PFSK-1 (cell line): ENCODE data around the gene IPPK.

Source experiments
- FOXP2 ChIP-seq: optimal IDR thresholded peaks from 2 replicates; pipeline ENCODE3; 2011; ENCODE audit warnings: borderline replicate concordance, control low read depth, inconsistent platforms; ENCODE audit not compliant: insufficient read depth; ENCODE audit errors: extremely low read length, extremely low read depth
- POLR2AphosphoS5 ChIP-seq: IDR thresholded peaks from 2 replicates; pipeline ENCODE4 v1.6.1; 2012; ENCODE audit warnings: low read depth, mild to moderate bottlenecking, control low read depth, low read length, moderate library complexity
- SIN3A ChIP-seq: IDR thresholded peaks from 2 replicates; pipeline ENCODE4 v1.6.1; 2012; ENCODE audit warnings: mild to moderate bottlenecking, low read length, moderate library complexity, borderline replicate concordance; ENCODE audit not compliant: insufficient read depth
- TAF1 ChIP-seq: IDR thresholded peaks from 2 replicates; pipeline ENCODE4 v1.6.1; 2012; ENCODE audit warnings: low read length, control low read depth, borderline replicate concordance; ENCODE audit not compliant: insufficient read depth
- TF ChIP-seq, protein P1 (sequence below), 2 experiments: IDR thresholded peaks; 2 replicates each; pipeline versions ENCODE4 v1.6.1 to v1.8.0; 2011 to 2012; ENCODE audit warnings: low read depth in 2 of 2, low read length in 2 of 2, control low read depth in 1 of 2, inconsistent platforms in 1 of 2, mild to moderate bottlenecking in 1 of 2, moderate library complexity in 1 of 2; ENCODE audit not compliant: insufficient read depth in 1 of 2

IPPK gene

DNA sequence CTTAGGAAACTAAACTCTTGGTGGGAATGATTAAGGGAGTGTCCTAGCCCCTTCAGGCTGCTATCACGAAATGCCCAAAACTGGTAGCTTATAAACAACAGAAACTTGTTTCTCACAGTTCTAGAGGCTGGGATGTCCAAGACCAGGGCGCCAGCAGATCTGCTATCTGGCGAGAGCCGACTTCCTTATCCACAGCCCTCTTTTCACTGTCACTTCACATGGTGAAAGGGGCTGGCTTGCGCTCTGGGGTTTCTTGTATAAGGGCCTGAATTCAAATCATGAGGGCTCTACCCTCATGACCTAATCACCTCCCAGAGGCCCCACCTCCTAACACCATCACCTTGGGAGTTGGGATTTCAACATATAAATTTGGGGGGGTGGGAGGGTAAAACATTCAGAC is 49.1 kb downstream of the IPPK start:
- TF ChIP-seq, protein P1, sequence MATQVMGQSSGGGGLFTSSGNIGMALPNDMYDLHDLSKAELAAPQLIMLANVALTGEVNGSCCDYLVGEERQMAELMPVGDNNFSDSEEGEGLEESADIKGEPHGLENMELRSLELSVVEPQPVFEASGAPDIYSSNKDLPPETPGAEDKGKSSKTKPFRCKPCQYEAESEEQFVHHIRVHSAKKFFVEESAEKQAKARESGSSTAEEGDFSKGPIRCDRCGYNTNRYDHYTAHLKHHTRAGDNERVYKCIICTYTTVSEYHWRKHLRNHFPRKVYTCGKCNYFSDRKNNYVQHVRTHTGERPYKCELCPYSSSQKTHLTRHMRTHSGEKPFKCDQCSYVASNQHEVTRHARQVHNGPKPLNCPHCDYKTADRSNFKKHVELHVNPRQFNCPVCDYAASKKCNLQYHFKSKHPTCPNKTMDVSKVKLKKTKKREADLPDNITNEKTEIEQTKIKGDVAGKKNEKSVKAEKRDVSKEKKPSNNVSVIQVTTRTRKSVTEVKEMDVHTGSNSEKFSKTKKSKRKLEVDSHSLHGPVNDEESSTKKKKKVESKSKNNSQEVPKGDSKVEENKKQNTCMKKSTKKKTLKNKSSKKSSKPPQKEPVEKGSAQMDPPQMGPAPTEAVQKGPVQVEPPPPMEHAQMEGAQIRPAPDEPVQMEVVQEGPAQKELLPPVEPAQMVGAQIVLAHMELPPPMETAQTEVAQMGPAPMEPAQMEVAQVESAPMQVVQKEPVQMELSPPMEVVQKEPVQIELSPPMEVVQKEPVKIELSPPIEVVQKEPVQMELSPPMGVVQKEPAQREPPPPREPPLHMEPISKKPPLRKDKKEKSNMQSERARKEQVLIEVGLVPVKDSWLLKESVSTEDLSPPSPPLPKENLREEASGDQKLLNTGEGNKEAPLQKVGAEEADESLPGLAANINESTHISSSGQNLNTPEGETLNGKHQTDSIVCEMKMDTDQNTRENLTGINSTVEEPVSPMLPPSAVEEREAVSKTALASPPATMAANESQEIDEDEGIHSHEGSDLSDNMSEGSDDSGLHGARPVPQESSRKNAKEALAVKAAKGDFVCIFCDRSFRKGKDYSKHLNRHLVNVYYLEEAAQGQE (IDR thresholded peaks at IDR 0.05; ENCODE audit: insufficient read depth in 1 of 2, low read depth in 2 of 2, low read length in 2 of 2): no peak

DNA sequence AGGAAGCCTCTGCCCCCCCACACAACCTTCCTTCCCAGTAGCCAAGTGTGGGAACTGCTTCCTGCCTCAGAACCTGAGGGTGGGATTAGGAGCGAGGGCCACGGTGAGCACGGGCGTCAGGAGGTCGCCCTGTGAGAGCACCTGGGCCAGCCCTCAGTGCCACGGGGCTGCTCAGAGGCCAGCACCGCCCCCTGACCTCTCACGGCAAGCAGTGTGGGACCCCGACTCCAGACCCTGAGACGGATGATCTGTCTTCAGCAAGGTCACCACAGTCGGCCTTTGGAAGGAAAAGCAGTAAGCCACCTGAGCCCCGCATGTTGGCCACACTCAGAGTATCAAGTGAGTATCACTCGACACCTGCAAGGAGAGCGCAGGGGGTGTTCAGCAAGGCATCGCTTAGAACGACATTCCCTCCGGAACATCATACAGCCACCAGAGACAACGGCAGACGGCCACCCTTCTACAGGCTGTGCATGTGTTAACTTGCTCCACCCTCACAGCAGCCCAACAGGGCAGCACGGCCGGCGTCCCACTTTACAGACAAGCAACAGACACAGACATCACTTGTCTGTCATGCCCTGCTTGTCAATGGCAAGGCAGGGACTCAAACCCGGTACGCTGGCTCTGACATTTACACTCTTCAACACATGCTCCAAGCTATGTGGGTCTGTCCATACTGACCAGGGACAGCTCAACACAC is 50.2 kb downstream of the IPPK start:
- TF ChIP-seq, protein P1 (IDR thresholded peaks at IDR 0.05; ENCODE audit: insufficient read depth in 1 of 2, low read depth in 2 of 2, low read length in 2 of 2): no peak
- TF ChIP-seq FOXP2 (no peak), TAF1 (no peak), SIN3A (no peak), POLR2AphosphoS5 (no peak)

DNA sequence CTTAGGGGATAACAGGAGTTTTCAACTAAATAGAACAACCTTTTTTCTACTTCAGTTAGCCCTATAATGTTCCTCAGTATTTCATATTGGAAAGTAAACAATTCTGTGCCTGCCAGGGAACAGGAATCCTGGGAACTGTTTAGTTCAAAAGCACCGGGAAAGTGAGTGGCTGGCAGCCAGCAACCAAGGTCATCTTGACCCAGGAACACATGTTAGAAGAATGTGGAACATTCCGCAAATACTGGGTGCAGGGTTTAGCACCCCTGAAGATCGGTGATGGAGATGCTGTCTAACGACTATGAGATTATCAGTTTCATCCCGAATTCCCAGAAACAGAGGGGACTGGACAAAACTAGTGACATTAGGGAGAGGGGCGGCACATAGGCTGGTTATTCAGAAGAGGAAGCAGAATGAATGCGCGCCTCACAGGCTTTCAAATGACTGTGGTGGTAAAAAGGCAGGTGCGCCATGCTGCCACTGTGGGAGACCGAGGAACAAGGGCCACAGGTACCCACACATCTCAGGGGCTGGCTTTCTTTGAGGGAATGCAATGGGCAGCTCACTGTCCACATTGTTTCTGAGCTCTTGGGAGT is 51.2 kb downstream of the IPPK start:
- TF ChIP-seq FOXP2: no peak
- no peak for TF ChIP-seq TAF1
- no peak for TF ChIP-seq SIN3A
- no peak for TF ChIP-seq POLR2AphosphoS5
- TF ChIP-seq, protein P1 (IDR thresholded peaks at IDR 0.05; ENCODE audit: insufficient read depth in 1 of 2, low read depth in 2 of 2, low read length in 2 of 2): no peak

DNA sequence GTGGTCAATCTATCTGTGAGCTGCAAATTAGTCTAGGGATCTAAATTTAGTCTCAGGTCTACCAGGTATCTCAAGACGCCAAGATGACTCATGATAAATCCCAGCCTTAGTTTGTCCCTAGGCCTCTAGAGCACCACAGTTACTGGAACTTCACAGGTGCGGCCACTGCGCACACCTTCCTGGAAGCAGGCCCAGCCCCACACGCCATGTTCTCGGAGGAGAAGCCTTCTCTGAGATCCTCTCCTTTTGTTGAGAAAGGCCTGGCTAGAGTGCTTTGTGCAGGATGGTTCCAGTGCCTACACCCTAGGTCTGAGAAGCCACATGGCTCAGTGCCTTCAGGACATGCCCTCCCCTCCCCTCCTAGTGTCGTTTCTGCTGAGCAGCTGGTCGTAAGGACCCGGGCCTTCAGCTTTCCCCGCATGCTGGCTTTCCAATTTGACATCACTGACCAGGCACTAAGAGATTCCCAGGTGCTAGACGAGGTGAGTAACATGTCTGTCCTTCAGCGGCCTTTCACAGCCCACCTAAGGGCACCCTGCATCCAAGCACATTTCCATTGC is 51.9 kb downstream of the IPPK start:
- TF ChIP-seq POLR2AphosphoS5: no peak
- TF ChIP-seq, protein P1 (IDR thresholded peaks at IDR 0.05; ENCODE audit: insufficient read depth in 1 of 2, low read depth in 2 of 2, low read length in 2 of 2): no peak
- TF ChIP-seq FOXP2: no peak
